GM23248 (cell line): ENCODE data around the gene CUL2. TPM values are rescaled to one million over a fixed set of nuclear protein-coding genes. Genes with fewer than 3 reads are reported as not detected.

ENCODE experiments used
- DNase-seq: peaks from one replicate; pipeline ENCODE4 v3.0.0-alpha.2; 2015
- H2AFZ ChIP-seq: fragments of 200-600 bp; sonication (generic); 2 replicates; pipeline ENCODE4 v1.6.1; 2016; ENCODE audit warnings: antibody characterized with exemption
- H3F3A ChIP-seq: fragments of 200-600 bp; sonication (generic); 2 replicates; pipeline ENCODE4 v1.6.1; 2016; ENCODE audit warnings: mild to moderate bottlenecking, antibody characterized with exemption, mixed run types; ENCODE audit not compliant: insufficient read depth
- H3K27ac ChIP-seq: fragments of 200-600 bp; sonication (generic); 2 replicates; pipeline ENCODE4 v1.5.1; 2016; ENCODE audit warnings: mild to moderate bottlenecking
- H3K27me3 ChIP-seq: fragments of 200-600 bp; sonication (generic); replicated peaks from 2 replicates; pipeline ENCODE4 v1.6.1; 2016; ENCODE audit warnings: mild to moderate bottlenecking; ENCODE audit not compliant: insufficient read depth
- H3K36me3 ChIP-seq: fragments of 200-600 bp; sonication (generic); 2 replicates; pipeline ENCODE4 v1.6.1; 2016; ENCODE audit warnings: low read depth, mild to moderate bottlenecking
- H3K4me1 ChIP-seq: fragments of 200-600 bp; sonication (generic); 2 replicates; pipeline ENCODE4 v1.6.1; 2016; ENCODE audit warnings: mild to moderate bottlenecking; ENCODE audit not compliant: insufficient read depth
- H3K4me2 ChIP-seq: fragments of 200-600 bp; sonication (generic); one replicate; pipeline ENCODE4 v1.6.1; 2016; ENCODE audit warnings: mild to moderate bottlenecking; ENCODE audit not compliant: unreplicated experiment
- H3K4me3 ChIP-seq: fragments of 200-600 bp; sonication (generic); 2 replicates; pipeline ENCODE4 v1.5.1; 2016; ENCODE audit warnings: mild to moderate bottlenecking
- H3K79me2 ChIP-seq: fragments of 200-600 bp; sonication (generic); 2 replicates; pipeline ENCODE4 v1.6.1; 2016; ENCODE audit warnings: mild to moderate bottlenecking; ENCODE audit not compliant: insufficient read depth
- H3K9ac ChIP-seq: fragments of 200-600 bp; sonication (generic); 2 replicates; pipeline ENCODE4 v1.6.1; 2016; ENCODE audit warnings: mild to moderate bottlenecking
- H3K9me2 ChIP-seq: fragments of 200-600 bp; sonication (generic); 2 replicates; pipeline ENCODE4 v1.6.1; 2016; ENCODE audit warnings: mixed run types, mild to moderate bottlenecking, moderate library complexity; ENCODE audit not compliant: insufficient read depth
- H3K9me3 ChIP-seq: fragments of 200-600 bp; sonication (generic); one replicate; pipeline ENCODE4 v1.6.1; 2017; ENCODE audit warnings: low read depth
- H4K20me1 ChIP-seq: fragments of 200-600 bp; sonication (generic); 2 replicates; pipeline ENCODE4 v1.6.0; 2016; ENCODE audit not compliant: insufficient read depth
- EZH2 ChIP-seq: fragments of 200-600 bp; sonication (generic); IDR thresholded peaks from 2 replicates; pipeline ENCODE4 v1.6.1; 2018; ENCODE audit warnings: antibody characterized with exemption, mild to moderate bottlenecking; ENCODE audit not compliant: insufficient read depth, poor library complexity, severe bottlenecking
- EZH2phosphoT487 ChIP-seq: fragments of 200-600 bp; sonication (generic); IDR thresholded peaks from 2 replicates; pipeline ENCODE4 v1.6.1; 2018; ENCODE audit warnings: antibody characterized with exemption, moderate library complexity, mild to moderate bottlenecking, low read depth; ENCODE audit not compliant: insufficient read depth
- WGBS, 2 experiments: methylation state at CpG; one replicate each; pipeline ENCODE4 v1.1.6; 2015 to 2017; ENCODE audit warnings: low lambda C conversion rate in 2 of 2, low coverage in 1 of 2; ENCODE audit errors: missing lambda C conversion rate in 2 of 2; 5-methylcytosine and 5-hydroxymethylcytosine counted together
- in situ Hi-C: fragments of 300-500 bp; cut with MboI; formaldehyde crosslinking; loops from 2 replicates; pipeline ENCODE4 v1.15.0; 2020
- polyA plus RNA-seq: library from polyadenylated mRNA; unstranded; fragments of >200 nt; fragmentation: Nextera tagmentation; extraction: Ambion mirVana; gene quantifications from 2 replicates; pipeline ENCODE4 v1.2.1, GENCODE V29; 2016
- total RNA-seq: library from RNA; depleted of rRNA; stranded (reverse); fragments of >200 nt; shearing (Covaris generic); gene quantifications from 2 replicates; pipeline ENCODE4 v1.2.3, GENCODE V29; 2014

Gene CUL2
- total and polyA plus RNA-seq, 2 experiments from 2014 or later, result 35.3 to 50.5 TPM

- H3K27me3 ChIP-seq, result no peaks in the 10 kb centered on the region
- in situ Hi-C loops, result no loop called here
- H3K4me3 ChIP-seq, result no peak overlapping the region
- H3K79me2 ChIP-seq, result no peaks in the 10 kb centered on the region
- WGBS, 2 experiments, result 83 to 89% methylated on average over 8 of the region's 8 CpGs
- no peaks in the 10 kb centered on the region for H4K20me1 ChIP-seq
- no peak overlapping the region for H3K4me2 ChIP-seq
- H2AFZ ChIP-seq, result no peak overlapping the region
- H3K9me3 ChIP-seq, result no peaks in the 10 kb centered on the region
- no peak overlapping the region for H3K27ac ChIP-seq
- no peaks in the 10 kb centered on the region for H3K9me2 ChIP-seq
- H3K36me3 ChIP-seq, result peaks cover 33% of the 10 kb centered on the region; the same call in 1 of the 2 replicates
- H3K4me1 ChIP-seq, result peaks cover 4% of the 10 kb centered on the region; the same call in 1 of the 2 replicates
- TF ChIP-seq EZH2phosphoT487, result no peak
- TF ChIP-seq EZH2, result no peak
- no peak for DNase-seq
- no peak overlapping the region for H3K9ac ChIP-seq
- 0 out of 2 replicates have a peak, but pooled peaks cover 5% of the 10 kb centered on the region for H3F3A ChIP-seq
Measured at GRCh38 chr10:35019041-35020024, 70.8 kb downstream of the CUL2 start.

GRCh38 chr10:35017608-35018007, 72.5 kb downstream of the CUL2 start:
- in situ Hi-C loops, result no loop called here
- Histone ChIP-seq H4K20me1 (no peaks in the 10 kb centered on the region), H2AFZ (no peak overlapping the region), H3K9me2 (no peaks in the 10 kb centered on the region), H3K27me3 (no peaks in the 10 kb centered on the region), H3K4me2 (no peak overlapping the region), H3K4me3 (no peak overlapping the region), H3F3A (0 out of 2 replicates have a peak, but pooled peaks cover 5% of the 10 kb centered on the region), H3K9me3 (no peaks in the 10 kb centered on the region), H3K9ac (no peak overlapping the region), H3K27ac (no peak overlapping the region), H3K36me3 (peaks cover 29% of the 10 kb centered on the region; the same call in 1 of the 2 replicates), H3K4me1 (peaks cover 4% of the 10 kb centered on the region; the same call in 1 of the 2 replicates), H3K79me2 (no peaks in the 10 kb centered on the region)
- TF ChIP-seq EZH2phosphoT487 (no peak), EZH2 (no peak)
- WGBS, 2 experiments, result 82 to 89% methylated on average over 5 of the region's 5 CpGs
- no peak for DNase-seq

DNA sequence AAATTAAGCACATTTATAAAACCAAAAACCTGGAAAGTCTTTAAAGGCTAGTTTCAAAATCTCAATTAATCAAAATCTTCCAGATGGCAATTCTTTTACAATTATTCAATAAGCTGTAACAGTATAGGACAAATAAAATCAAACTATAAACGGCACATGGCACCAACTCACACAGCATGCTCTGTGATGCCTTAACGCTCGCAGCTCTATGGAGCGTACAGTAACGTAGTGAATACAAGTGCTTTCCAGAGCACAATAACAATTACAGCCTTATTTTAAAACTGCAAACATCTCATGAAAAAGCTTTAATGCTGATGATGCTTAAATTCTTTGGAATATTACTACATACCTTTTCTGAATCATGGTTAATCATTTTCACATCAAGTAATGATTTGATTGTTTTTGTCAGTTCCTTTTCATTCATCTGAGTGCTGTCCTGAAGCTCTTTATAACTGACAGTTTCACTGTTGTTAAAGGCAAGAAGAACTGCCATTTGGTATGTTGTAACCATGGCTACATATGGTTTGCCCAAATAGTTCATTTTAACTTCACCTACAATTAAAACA, 74.2 kb downstream of the CUL2 start:
- Histone ChIP-seq H3K9me2 (no peaks in the 10 kb centered on the region), H3K9me3 (no peaks in the 10 kb centered on the region), H3K36me3 (peaks cover 27% of the 10 kb centered on the region; the same call in 1 of the 2 replicates), H3K9ac (no peak overlapping the region), H2AFZ (no peak overlapping the region), H3F3A (0 out of 2 replicates have a peak, but pooled peaks cover 5% of the 10 kb centered on the region), H3K4me3 (no peak overlapping the region), H3K4me2 (no peak overlapping the region), H3K79me2 (no peaks in the 10 kb centered on the region), H4K20me1 (no peaks in the 10 kb centered on the region), H3K27ac (no peak overlapping the region), H3K27me3 (no peaks in the 10 kb centered on the region), H3K4me1 (peaks cover 9% of the 10 kb centered on the region; the same call in 1 of the 2 replicates)
- in situ Hi-C loops, result no loop called here
- DNase-seq, result no peak
- TF ChIP-seq EZH2phosphoT487 (no peak), EZH2 (no peak)
- WGBS, 2 experiments, result 93 to 97% methylated on average over 5 of the region's 5 CpGs

- no peaks in the 10 kb centered on the region for H3K9me2 ChIP-seq
- H4K20me1 ChIP-seq, result no peaks in the 10 kb centered on the region
- peaks cover 31% of the 10 kb centered on the region; the same call in 1 of the 2 replicates for H3K36me3 ChIP-seq
- peaks cover 9% of the 10 kb centered on the region; the same call in 1 of the 2 replicates for H3K4me1 ChIP-seq
- H3K79me2 ChIP-seq, result no peaks in the 10 kb centered on the region
- in situ Hi-C loops, result no loop called here
- TF ChIP-seq EZH2phosphoT487 (no peak), EZH2 (no peak)
- H3K4me2 ChIP-seq, result no peak overlapping the region
- peaks cover 5% of the 10 kb centered on the region; the same call in 1 of the 2 replicates for H3F3A ChIP-seq
- no peaks in the 10 kb centered on the region for H3K27me3 ChIP-seq
- no peak for DNase-seq
- no peak overlapping the region for H2AFZ ChIP-seq
- no peaks in the 10 kb centered on the region for H3K9me3 ChIP-seq
- no peak overlapping the region for H3K27ac ChIP-seq
- no peak overlapping the region for H3K4me3 ChIP-seq
- 94 to 95% methylated on average over 8 of the region's 8 CpGs for WGBS, 2 experiments
- no peak overlapping the region for H3K9ac ChIP-seq
Measured at GRCh38 chr10:35012781-35013180, 77.4 kb downstream of the CUL2 start.
